Measurements from ENCODE around the gene TGFBRAP1.
A peak's percentile ranks its signal among the peaks of the same experiment; 100 is the strongest.

The TGFBRAP1 gene

DNA sequence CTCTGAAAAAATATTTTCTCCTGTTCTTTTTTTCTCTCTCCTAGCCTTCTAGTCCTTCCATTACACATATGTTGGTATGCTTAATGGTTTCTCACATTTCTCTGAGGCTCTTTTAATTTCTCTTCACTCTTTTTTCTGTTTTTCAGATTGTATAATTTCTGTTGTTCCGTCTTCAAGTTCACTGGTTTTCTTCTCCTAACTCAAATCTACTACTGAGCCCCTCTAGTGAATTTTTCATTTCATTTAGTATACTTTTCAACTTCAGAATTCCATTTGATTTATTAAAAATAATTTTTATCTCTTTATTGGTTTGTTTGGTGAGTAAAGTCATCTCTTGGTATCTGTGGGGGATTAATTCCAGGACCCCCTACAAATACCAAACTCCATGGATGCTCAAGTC is 27.6 kb upstream of the TGFBRAP1 start:
- H3K27ac ChIP-seq (ENCODE audit: low read depth, low read length) = no peak overlapping the region
- H3K27me3 ChIP-seq (ENCODE audit: control insufficient read depth in 1 of 2, insufficient read depth in 2 of 2, low read length in 2 of 2) = no peaks in the 10 kb centered on the region
- no peak overlapping the region for H3K9ac ChIP-seq (ENCODE audit: low read depth in 1 of 2, low read length in 2 of 2)
- no peaks in the 10 kb centered on the region for H3K4me1 ChIP-seq (ENCODE audit: control insufficient read depth in 1 of 2, insufficient read depth in 2 of 2, low read length in 2 of 2)
- H3K4me3 ChIP-seq (ENCODE audit: low read depth in 1 of 2, low read length in 2 of 2) = no peak overlapping the region
- peaks cover 0 to 2% of the 10 kb centered on the region in 2 donors for H3K9me3 ChIP-seq (ENCODE audit: control insufficient read depth in 1 of 2, low read length in 2 of 2)
- peaks cover 29 to 68% of the 10 kb centered on the region in 2 donors for H3K36me3 ChIP-seq (ENCODE audit: control insufficient read depth in 1 of 2, insufficient read depth in 2 of 2, low read length in 2 of 2)

DNA sequence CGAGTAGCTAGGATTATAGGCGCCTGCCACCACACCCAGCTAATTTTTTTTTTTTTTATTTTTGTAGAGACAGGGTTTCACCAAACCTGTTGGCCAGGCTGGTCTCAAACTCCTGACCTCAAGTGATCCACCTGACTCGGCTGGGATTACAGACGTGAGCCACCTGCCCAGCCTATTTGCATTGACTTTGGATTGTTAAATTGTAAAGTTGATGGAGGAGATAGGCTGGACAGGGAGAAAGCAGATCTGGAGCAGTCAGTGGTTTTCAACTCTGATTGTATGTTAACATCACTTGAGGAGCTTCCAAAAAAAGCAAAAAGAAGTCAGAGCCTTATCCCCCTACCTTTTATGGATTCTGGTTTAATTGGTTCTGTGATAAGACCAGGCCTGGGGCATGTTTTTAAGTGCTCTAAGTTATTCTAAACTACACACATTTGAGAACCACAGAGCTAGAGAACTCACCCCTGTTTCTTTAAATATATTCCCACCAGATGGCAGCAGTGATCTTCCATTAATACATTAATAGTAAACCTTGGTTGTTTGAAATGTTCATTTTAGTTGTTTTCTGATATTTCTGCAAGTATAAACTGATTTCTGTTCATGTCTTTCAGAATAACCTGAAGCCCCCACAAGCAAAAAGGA is 15.3 kb upstream of the TGFBRAP1 start:
- peaks cover 26 to 60% of the 10 kb centered on the region in 2 donors for H3K36me3 ChIP-seq (ENCODE audit: control insufficient read depth in 1 of 2, insufficient read depth in 2 of 2, low read length in 2 of 2)
- no peak overlapping the region for H3K9ac ChIP-seq (ENCODE audit: low read depth in 1 of 2, low read length in 2 of 2)

DNA sequence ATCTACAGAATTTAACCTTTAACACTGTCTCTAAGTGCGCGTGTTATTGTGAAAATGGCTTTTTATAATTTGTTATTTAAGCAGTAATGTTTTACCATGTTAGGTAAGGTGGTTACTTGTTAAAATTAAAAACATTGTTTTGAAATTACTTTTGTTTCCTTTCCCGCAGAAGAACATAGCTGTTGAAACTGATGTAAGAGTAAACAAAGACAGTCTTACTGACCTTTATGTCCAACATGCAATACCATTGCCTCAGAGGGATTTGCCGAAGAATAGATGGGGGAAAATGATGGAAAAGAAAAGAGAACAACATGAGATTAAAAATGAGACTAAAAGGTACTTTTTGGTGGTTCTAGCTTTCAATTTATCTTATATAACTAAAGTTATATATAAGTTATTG is 9.9 kb upstream of the TGFBRAP1 start:
- Histone ChIP-seq H3K27ac (ENCODE audit: low read depth, low read length) (no peak overlapping the region), H3K9ac (ENCODE audit: low read depth in 1 of 2, low read length in 2 of 2) (no peak overlapping the region), H3K4me3 (ENCODE audit: low read depth in 1 of 2, low read length in 2 of 2) (no peak overlapping the region), H3K4me1 (ENCODE audit: control insufficient read depth in 1 of 2, insufficient read depth in 2 of 2, low read length in 2 of 2) (peaks cover 13 to 25% of the 10 kb centered on the region in 2 donors), H3K27me3 (ENCODE audit: control insufficient read depth in 1 of 2, insufficient read depth in 2 of 2, low read length in 2 of 2) (no peaks in the 10 kb centered on the region), H3K36me3 (ENCODE audit: control insufficient read depth in 1 of 2, insufficient read depth in 2 of 2, low read length in 2 of 2) (peaks cover 16 to 26% of the 10 kb centered on the region in 2 donors), H3K9me3 (ENCODE audit: control insufficient read depth in 1 of 2, low read length in 2 of 2) (no peaks in the 10 kb centered on the region)

More for the DNA sequence above, 15.3 kb upstream of the TGFBRAP1 start:
- Histone ChIP-seq H3K4me3 (ENCODE audit: low read depth in 1 of 2, low read length in 2 of 2) (no peak overlapping the region), H3K9me3 (ENCODE audit: control insufficient read depth in 1 of 2, low read length in 2 of 2) (no peaks in the 10 kb centered on the region), H3K27ac (ENCODE audit: low read depth, low read length) (no peak overlapping the region), H3K4me1 (ENCODE audit: control insufficient read depth in 1 of 2, insufficient read depth in 2 of 2, low read length in 2 of 2) (no peaks in the 10 kb centered on the region), H3K27me3 (ENCODE audit: control insufficient read depth in 1 of 2, insufficient read depth in 2 of 2, low read length in 2 of 2) (no peaks in the 10 kb centered on the region)

DNA sequence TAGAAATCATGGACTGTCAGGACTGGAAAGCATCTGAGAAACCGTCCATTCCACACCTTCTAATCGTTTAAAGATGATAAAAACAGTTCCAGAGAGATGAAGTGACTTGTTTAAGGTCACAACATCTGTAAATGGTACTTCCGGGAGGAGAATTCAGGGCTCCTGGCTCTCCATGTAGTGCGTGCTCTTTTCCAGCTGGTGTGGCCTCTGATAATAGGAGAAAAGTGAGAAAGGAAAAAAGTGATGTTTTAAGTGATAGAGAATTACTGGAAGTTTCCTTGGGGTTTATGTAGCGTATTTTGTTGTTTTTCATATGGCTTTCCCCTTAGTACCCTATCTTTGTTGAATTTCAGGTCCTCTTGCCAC is 8.5 kb upstream of the TGFBRAP1 start:
- Histone ChIP-seq H3K9me3 (ENCODE audit: control insufficient read depth in 1 of 2, low read length in 2 of 2) (no peaks in the 10 kb centered on the region), H3K4me3 (ENCODE audit: low read depth in 1 of 2, low read length in 2 of 2) (peak overlapping the region; percentile 93 to 95), H3K27ac (ENCODE audit: low read depth, low read length) (peak overlapping the region; percentile 36), H3K36me3 (ENCODE audit: control insufficient read depth in 1 of 2, insufficient read depth in 2 of 2, low read length in 2 of 2) (peaks cover 14 to 20% of the 10 kb centered on the region in 2 donors), H3K4me1 (ENCODE audit: control insufficient read depth in 1 of 2, insufficient read depth in 2 of 2, low read length in 2 of 2) (peaks cover 13 to 25% of the 10 kb centered on the region in 2 donors), H3K9ac (ENCODE audit: low read depth in 1 of 2, low read length in 2 of 2) (peak overlapping the region; percentile 87 to 89), H3K27me3 (ENCODE audit: control insufficient read depth in 1 of 2, insufficient read depth in 2 of 2, low read length in 2 of 2) (no peaks in the 10 kb centered on the region)

DNA sequence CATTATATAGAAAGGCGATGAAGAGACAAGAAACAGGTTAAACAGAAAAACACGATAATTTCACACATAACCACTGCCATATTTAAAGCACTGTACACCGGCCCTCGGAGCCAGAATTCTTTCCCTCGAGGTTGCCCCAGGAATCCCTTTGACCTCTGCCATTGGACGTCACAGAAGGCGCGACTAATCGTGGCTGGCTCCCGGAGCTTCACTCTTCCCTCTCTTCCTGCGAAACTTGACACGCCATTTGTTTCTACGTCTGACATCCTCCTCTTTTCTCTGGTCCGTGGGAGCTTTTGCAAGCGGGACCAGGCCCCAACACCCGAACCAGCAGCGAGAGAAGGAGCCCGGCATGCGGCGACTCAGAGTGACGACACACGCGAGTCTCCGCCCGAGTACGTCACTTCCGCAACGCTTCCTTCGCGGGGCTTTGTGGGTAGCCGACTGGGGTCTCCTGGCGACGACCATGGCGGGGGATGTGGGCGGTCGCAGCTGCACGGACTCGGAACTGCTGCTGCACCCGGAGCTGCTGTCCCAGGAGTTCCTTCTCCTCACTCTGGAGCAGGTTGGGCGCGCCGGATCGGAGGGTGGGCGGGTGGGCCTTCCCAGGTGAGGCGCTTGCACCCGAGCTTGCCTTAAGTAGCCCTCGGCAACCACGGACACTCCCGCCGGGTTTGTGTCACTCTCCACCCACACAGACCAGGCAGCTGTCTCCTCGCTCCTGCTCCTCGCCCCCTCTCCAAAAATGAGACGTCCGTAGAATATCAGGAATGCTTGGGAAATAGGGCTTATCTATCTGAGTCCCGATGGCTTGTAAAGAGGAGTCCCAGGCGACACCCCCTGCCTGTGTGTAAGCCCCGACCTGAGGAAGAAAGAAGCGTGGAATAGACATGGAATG is 7.8 kb upstream of the TGFBRAP1 start, which contains the start of gene C2orf49:
C2orf49 (plus strand) TSS at position 419 of the 898 bp plus-strand sequence; CDS start at position 467, 48 bp downstream.
- Histone ChIP-seq H3K27me3 (ENCODE audit: control insufficient read depth in 1 of 2, insufficient read depth in 2 of 2, low read length in 2 of 2) (no peaks in the 10 kb centered on the region), H3K36me3 (ENCODE audit: control insufficient read depth in 1 of 2, insufficient read depth in 2 of 2, low read length in 2 of 2) (peaks cover 10 to 17% of the 10 kb centered on the region in 2 donors), H3K27ac (ENCODE audit: low read depth, low read length) (peak within 1 kb of the TSS; percentile 94), H3K9me3 (ENCODE audit: control insufficient read depth in 1 of 2, low read length in 2 of 2) (no peaks in the 10 kb centered on the region), H3K9ac (ENCODE audit: low read depth in 1 of 2, low read length in 2 of 2) (peak within 1 kb of the TSS; percentile 87 to 89), H3K4me3 (ENCODE audit: low read depth in 1 of 2, low read length in 2 of 2) (peak within 1 kb of the TSS; percentile 93 to 95), H3K4me1 (ENCODE audit: control insufficient read depth in 1 of 2, insufficient read depth in 2 of 2, low read length in 2 of 2) (peaks cover 13 to 25% of the 10 kb centered on the region in 2 donors)

DNA sequence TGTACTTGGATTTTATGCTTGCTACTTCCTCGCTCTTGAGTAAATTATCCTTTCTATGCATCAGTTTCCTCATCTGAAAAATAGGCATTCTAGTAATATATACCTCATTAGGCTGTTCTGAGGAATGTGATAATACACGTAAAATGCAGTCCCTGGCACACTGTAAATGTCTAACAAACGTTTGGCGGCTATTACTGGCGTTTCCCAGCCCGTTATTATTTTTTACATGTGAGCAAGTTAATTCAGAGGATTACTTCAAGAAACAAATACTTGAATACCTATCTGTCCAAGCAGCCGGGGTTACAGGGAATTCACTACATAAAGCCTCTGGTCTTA is 7.2 kb upstream of the TGFBRAP1 start:
- Histone ChIP-seq H3K9me3 (ENCODE audit: control insufficient read depth in 1 of 2, low read length in 2 of 2) (no peaks in the 10 kb centered on the region), H3K4me3 (ENCODE audit: low read depth in 1 of 2, low read length in 2 of 2) (peak overlapping the region; percentile 93 to 95)

DNA sequence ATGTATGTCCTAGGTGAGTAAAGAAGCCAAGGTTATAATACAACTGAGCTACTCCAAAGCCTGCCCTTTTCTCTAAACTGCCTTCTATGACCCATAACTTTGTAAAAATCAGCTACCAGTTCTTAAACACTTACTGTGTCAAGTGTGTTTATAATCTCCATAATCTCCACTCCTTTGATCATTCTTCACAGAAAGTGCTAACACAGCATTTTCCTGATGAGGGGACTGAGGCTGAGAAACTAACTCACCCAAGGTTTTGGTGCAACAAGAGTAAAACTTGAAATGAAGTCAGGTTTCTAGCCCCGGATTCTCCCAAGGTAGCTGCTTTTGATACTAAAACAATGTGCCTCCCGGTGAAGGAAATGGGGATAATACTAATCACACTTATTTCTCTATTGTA is 5.9 kb upstream of the TGFBRAP1 start:
- Histone ChIP-seq H3K36me3 (ENCODE audit: control insufficient read depth in 1 of 2, insufficient read depth in 2 of 2, low read length in 2 of 2) (peaks cover 3 to 5% of the 10 kb centered on the region in 2 donors), H3K9me3 (ENCODE audit: control insufficient read depth in 1 of 2, low read length in 2 of 2) (no peaks in the 10 kb centered on the region), H3K27me3 (ENCODE audit: control insufficient read depth in 1 of 2, insufficient read depth in 2 of 2, low read length in 2 of 2) (no peaks in the 10 kb centered on the region), H3K9ac (ENCODE audit: low read depth in 1 of 2, low read length in 2 of 2) (no peak overlapping the region), H3K4me3 (ENCODE audit: low read depth in 1 of 2, low read length in 2 of 2) (no peak overlapping the region), H3K4me1 (ENCODE audit: control insufficient read depth in 1 of 2, insufficient read depth in 2 of 2, low read length in 2 of 2) (peaks cover 19 to 29% of the 10 kb centered on the region in 2 donors), H3K27ac (ENCODE audit: low read depth, low read length) (no peak overlapping the region)

More for the DNA sequence above, 7.2 kb upstream of the TGFBRAP1 start:
- Histone ChIP-seq H3K27ac (ENCODE audit: low read depth, low read length) (peak overlapping the region; percentile 94), H3K9ac (ENCODE audit: low read depth in 1 of 2, low read length in 2 of 2) (peak overlapping the region; percentile 87 to 89), H3K4me1 (ENCODE audit: control insufficient read depth in 1 of 2, insufficient read depth in 2 of 2, low read length in 2 of 2) (peaks cover 13 to 25% of the 10 kb centered on the region in 2 donors), H3K27me3 (ENCODE audit: control insufficient read depth in 1 of 2, insufficient read depth in 2 of 2, low read length in 2 of 2) (no peaks in the 10 kb centered on the region), H3K36me3 (ENCODE audit: control insufficient read depth in 1 of 2, insufficient read depth in 2 of 2, low read length in 2 of 2) (peaks cover 10 to 15% of the 10 kb centered on the region in 2 donors)

DNA sequence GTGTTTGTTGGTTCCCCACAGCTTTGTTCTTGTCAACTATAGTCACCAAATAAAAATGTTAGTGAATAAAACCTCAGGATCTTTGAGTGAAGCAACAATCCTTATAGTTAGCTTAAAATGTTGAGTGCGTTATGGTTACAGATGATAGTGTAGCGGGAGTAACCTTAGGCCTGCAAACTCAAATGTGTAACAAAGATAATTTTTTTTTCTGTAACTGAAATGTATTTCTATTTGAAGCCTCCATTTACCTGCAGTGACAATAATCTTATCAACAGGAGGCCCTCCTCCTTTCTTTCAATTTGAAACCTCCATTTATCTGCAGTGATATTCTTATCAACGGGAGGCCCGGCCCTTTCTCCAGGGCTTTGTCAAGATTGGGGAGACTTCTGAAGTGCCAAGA is 4.7 kb upstream of the TGFBRAP1 start:
- Histone ChIP-seq H3K36me3 (ENCODE audit: control insufficient read depth in 1 of 2, insufficient read depth in 2 of 2, low read length in 2 of 2) (peaks cover 0 to 3% of the 10 kb centered on the region in 2 donors), H3K27ac (ENCODE audit: low read depth, low read length) (no peak overlapping the region), H3K4me3 (ENCODE audit: low read depth in 1 of 2, low read length in 2 of 2) (no peak overlapping the region), H3K9me3 (ENCODE audit: control insufficient read depth in 1 of 2, low read length in 2 of 2) (no peaks in the 10 kb centered on the region), H3K9ac (ENCODE audit: low read depth in 1 of 2, low read length in 2 of 2) (no peak overlapping the region), H3K4me1 (ENCODE audit: control insufficient read depth in 1 of 2, insufficient read depth in 2 of 2, low read length in 2 of 2) (peaks cover 23 to 32% of the 10 kb centered on the region in 2 donors), H3K27me3 (ENCODE audit: control insufficient read depth in 1 of 2, insufficient read depth in 2 of 2, low read length in 2 of 2) (no peaks in the 10 kb centered on the region)

DNA sequence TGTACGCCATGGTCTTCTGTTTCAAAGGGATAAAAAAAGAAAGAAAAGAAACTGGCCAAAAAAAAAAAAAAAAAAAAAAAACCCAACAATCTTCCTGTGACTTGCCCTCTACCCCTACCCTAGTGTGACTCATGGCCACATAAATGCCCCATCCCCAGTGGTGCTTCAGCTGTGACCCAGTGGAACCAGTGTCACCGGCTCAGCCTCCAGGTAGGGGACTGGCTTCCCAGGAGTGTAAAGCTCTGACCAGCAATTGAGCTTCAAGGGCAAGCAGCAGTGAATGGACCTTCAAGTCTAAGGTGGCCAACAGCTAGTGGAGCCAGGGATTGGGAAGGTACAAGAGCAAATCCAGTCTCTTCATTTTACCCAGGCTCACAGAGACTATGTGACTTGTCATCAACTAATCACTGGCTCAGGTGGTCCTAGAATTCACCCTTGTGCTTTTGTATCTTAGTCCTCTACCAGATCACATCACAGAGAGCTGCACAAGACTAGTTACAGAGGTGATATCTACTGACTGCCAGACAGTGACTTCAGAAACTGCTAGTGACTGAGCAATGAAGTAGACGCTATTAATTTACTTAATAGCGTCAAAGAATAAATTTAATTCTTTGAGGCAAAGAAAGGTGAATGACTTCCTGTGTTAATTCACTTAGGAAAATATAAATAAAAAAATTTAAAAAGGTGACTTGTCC is 1.3 kb upstream of the TGFBRAP1 start:
- Histone ChIP-seq H3K4me3 (ENCODE audit: low read depth in 1 of 2, low read length in 2 of 2) (peak overlapping the region; percentile 70 to 74), H3K4me1 (ENCODE audit: control insufficient read depth in 1 of 2, insufficient read depth in 2 of 2, low read length in 2 of 2) (peaks cover 20 to 22% of the 10 kb centered on the region in 2 donors), H3K27ac (ENCODE audit: low read depth, low read length) (no peak overlapping the region), H3K9ac (ENCODE audit: low read depth in 1 of 2, low read length in 2 of 2) (peak overlapping the region in 1 of 2 donors; percentile 64), H3K36me3 (ENCODE audit: control insufficient read depth in 1 of 2, insufficient read depth in 2 of 2, low read length in 2 of 2) (no peaks in the 10 kb centered on the region), H3K9me3 (ENCODE audit: control insufficient read depth in 1 of 2, low read length in 2 of 2) (no peaks in the 10 kb centered on the region), H3K27me3 (ENCODE audit: control insufficient read depth in 1 of 2, insufficient read depth in 2 of 2, low read length in 2 of 2) (no peaks in the 10 kb centered on the region)

DNA sequence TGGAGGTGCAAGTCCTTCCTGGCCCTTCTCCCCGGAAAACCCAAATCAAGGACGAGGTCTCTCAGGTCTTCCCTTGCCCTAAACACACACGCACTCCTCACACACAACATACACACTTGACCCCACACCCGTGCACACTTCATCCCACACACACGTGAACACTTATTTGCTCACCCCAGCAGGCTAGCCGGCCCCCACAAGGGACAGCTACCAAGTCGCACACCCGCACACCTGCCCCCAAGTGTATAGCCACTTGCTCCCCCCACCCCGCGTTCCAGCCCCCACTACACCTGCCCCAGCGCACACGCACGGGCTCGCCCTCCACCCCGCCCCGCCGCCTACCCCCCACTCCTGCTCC is 359 bp downstream of the TGFBRAP1 start:
- Histone ChIP-seq H3K9me3 (ENCODE audit: control insufficient read depth in 1 of 2, low read length in 2 of 2) (no peaks in the 10 kb centered on the region), H3K9ac (ENCODE audit: low read depth in 1 of 2, low read length in 2 of 2) (peak overlapping the region; percentile 65 to 70), H3K36me3 (ENCODE audit: control insufficient read depth in 1 of 2, insufficient read depth in 2 of 2, low read length in 2 of 2) (peaks cover 4 to 12% of the 10 kb centered on the region in 2 donors), H3K27ac (ENCODE audit: low read depth, low read length) (no peak overlapping the region), H3K27me3 (ENCODE audit: control insufficient read depth in 1 of 2, insufficient read depth in 2 of 2, low read length in 2 of 2) (no peaks in the 10 kb centered on the region), H3K4me1 (ENCODE audit: control insufficient read depth in 1 of 2, insufficient read depth in 2 of 2, low read length in 2 of 2) (peaks cover 20 to 22% of the 10 kb centered on the region in 2 donors), H3K4me3 (ENCODE audit: low read depth in 1 of 2, low read length in 2 of 2) (peak overlapping the region; percentile 84 to 86)
